Medulla oblongata (tissue), 1 donor: Measurements from ENCODE around the gene PHLDA3.

Experiments used
- DNase-seq: peaks from one replicate; pipeline ENCODE4 v3.0.0-alpha.2; 2015; ENCODE audit errors: extremely low spot score

The PHLDA3 gene

GRCh38 chr1:201429736-201430501 is 39.1 kb downstream of the PHLDA3 start:
- no peak for DNase-seq

GRCh38 chr1:201427963-201428362 is 41.0 kb downstream of the PHLDA3 start:
- DNase-seq, result no peak

GRCh38 chr1:201426479-201427310 is 42.3 kb downstream of the PHLDA3 start:
- no peak for DNase-seq

- DNase-seq, result no peak
Measured at GRCh38 chr1:201424146-201424545, 44.8 kb downstream of the PHLDA3 start.

GRCh38 chr1:201423655-201424054 is 45.3 kb downstream of the PHLDA3 start:
- DNase-seq, result no peak

- DNase-seq, result no peak
Measured at GRCh38 chr1:201422436-201423030, 46.5 kb downstream of the PHLDA3 start.

DNA sequence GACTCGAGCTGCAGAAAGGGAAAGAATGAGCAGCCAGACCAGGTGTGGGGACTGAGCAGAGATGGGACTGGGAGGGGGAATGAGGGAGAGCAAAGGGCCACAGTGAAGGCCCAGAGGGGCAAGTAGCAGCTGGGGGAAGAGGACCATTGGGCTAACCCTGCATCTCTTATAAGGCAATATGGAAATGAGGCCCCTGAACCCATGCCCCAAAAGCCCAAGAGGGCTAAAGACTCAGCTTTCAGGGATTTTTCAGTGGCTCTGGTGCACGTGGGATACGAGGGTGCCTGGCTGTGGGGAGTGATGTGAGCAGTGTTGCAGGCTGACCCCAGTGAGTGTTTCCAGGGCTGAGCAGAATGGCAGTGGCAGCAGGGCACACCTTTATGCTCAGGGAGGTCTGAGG is 47.0 kb downstream of the PHLDA3 start:
- DNase-seq, result no peak

DNA sequence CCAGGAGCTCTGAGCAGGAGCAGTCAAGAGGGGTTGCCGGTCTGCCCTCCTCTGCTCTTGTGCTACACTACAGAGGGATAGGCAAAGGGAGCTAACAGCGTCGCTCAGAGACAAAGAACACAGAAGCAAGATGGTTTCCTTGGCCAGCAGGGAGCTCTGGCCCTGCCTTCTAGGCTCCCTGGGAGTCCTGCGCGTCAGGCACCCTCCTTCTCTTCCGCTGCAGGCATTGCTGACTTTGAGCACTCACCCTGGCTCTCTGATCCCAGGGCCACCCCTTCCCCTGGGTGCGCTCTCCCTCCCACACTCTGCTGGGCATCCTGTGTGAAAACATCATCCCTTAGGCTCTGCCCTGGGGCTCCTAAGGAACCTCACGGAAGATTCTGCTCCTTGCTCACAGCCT is 47.9 kb downstream of the PHLDA3 start:
- DNase-seq, result no peak

GRCh38 chr1:201420608-201421002 is 48.4 kb downstream of the PHLDA3 start:
- no peak for DNase-seq

- no peak for DNase-seq
Measured at GRCh38 chr1:201419746-201420607, 49.0 kb downstream of the PHLDA3 start.

GRCh38 chr1:201419256-201419655 is 49.7 kb downstream of the PHLDA3 start:
- DNase-seq, result no peak

GRCh38 chr1:201418461-201418860 is 50.5 kb downstream of the PHLDA3 start:
- DNase-seq, result no peak
